ENCODE results near the gene CNTNAP2. TPM values are rescaled to one million over a fixed set of nuclear protein-coding genes. Genes with fewer than 3 reads are reported as not detected.

The CNTNAP2 gene
- total and polyA plus RNA-seq, 2 donors (not counting 1 experiment from before 2014, with no cell fraction given): not detected

GRCh38 chr7:148177972-148178371 lies 2061.4 kb downstream of the CNTNAP2 start:
- no peaks in the 10 kb centered on the region for H3K36me3 ChIP-seq (ENCODE audit: control insufficient read depth, insufficient read depth, low read length)
- no peaks in the 10 kb centered on the region for H3K4me1 ChIP-seq (ENCODE audit: control insufficient read depth, extremely low read depth, insufficient read depth, low read length)
- H3K27ac ChIP-seq (ENCODE audit: insufficient read depth, low read length): no peak overlapping the region
- no peak overlapping the region for H3K4me3 ChIP-seq (replicated peaks in 1 of 4; ENCODE audit: control extremely low read depth in 1 of 4, insufficient read depth in 1 of 4, low read depth in 3 of 4, low read length in 4 of 4)
- H3K9ac ChIP-seq (ENCODE audit: insufficient read depth, low read length): no peak overlapping the region
- H2AFZ ChIP-seq (ENCODE audit: low read length): no peak overlapping the region
- H3K79me2 ChIP-seq (ENCODE audit: control insufficient read depth, insufficient read depth, low read length): no peaks in the 10 kb centered on the region
- no peaks in the 10 kb centered on the region for H4K20me1 ChIP-seq (ENCODE audit: control insufficient read depth, extremely low read depth, insufficient read depth, low read length)
- no peaks in the 10 kb centered on the region for H3K9me3 ChIP-seq (ENCODE audit: control insufficient read depth, insufficient read depth, low read depth, low read length)
- H3K27me3 ChIP-seq (ENCODE audit: control insufficient read depth, insufficient read depth, low read length): no peaks in the 10 kb centered on the region
- no peak overlapping the region for H3K4me2 ChIP-seq (ENCODE audit: extremely low read depth, insufficient read depth, low read length)
- TF ChIP-seq CTCF (conservative IDR thresholded peaks at IDR 0.05 in 1 of 2, IDR thresholded peaks at IDR 0.05 in 1 of 2; ENCODE audit: low read depth in 1 of 2, low read length in 2 of 2) (no peak), EZH2 (IDR thresholded peaks at IDR 0.05; ENCODE audit: low read length, missing control alignments) (no peak)
- no peak for DNase-seq (ENCODE audit: low read depth in 2 of 2)

- Histone ChIP-seq H3K27ac (ENCODE audit: insufficient read depth, low read length) (no peak overlapping the region), H3K9ac (ENCODE audit: insufficient read depth, low read length) (no peak overlapping the region), H3K27me3 (ENCODE audit: control insufficient read depth, insufficient read depth, low read length) (no peaks in the 10 kb centered on the region), H3K36me3 (ENCODE audit: control insufficient read depth, insufficient read depth, low read length) (no peaks in the 10 kb centered on the region), H4K20me1 (ENCODE audit: control insufficient read depth, extremely low read depth, insufficient read depth, low read length) (no peaks in the 10 kb centered on the region), H3K4me3 (replicated peaks in 1 of 4; ENCODE audit: control extremely low read depth in 1 of 4, insufficient read depth in 1 of 4, low read depth in 3 of 4, low read length in 4 of 4) (no peak overlapping the region), H3K4me1 (ENCODE audit: control insufficient read depth, extremely low read depth, insufficient read depth, low read length) (no peaks in the 10 kb centered on the region), H3K9me3 (ENCODE audit: control insufficient read depth, insufficient read depth, low read depth, low read length) (no peaks in the 10 kb centered on the region), H2AFZ (ENCODE audit: low read length) (no peak overlapping the region), H3K79me2 (ENCODE audit: control insufficient read depth, insufficient read depth, low read length) (no peaks in the 10 kb centered on the region), H3K4me2 (ENCODE audit: extremely low read depth, insufficient read depth, low read length) (no peak overlapping the region)
- DNase-seq (ENCODE audit: low read depth in 2 of 2): no peak
- no peak for TF ChIP-seq CTCF (conservative IDR thresholded peaks at IDR 0.05 in 1 of 2, IDR thresholded peaks at IDR 0.05 in 1 of 2; ENCODE audit: low read depth in 1 of 2, low read length in 2 of 2)
- no peak for TF ChIP-seq EZH2 (IDR thresholded peaks at IDR 0.05; ENCODE audit: low read length, missing control alignments)
Measured at GRCh38 chr7:148180075-148180474, 2063.5 kb downstream of the CNTNAP2 start.

GRCh38 chr7:148182264-148182663 lies 2065.7 kb downstream of the CNTNAP2 start:
- TF ChIP-seq CTCF (conservative IDR thresholded peaks at IDR 0.05 in 1 of 2, IDR thresholded peaks at IDR 0.05 in 1 of 2; ENCODE audit: low read depth in 1 of 2, low read length in 2 of 2): no peak
- TF ChIP-seq EZH2 (IDR thresholded peaks at IDR 0.05; ENCODE audit: low read length, missing control alignments): no peak
- Histone ChIP-seq H4K20me1 (ENCODE audit: control insufficient read depth, extremely low read depth, insufficient read depth, low read length) (no peaks in the 10 kb centered on the region), H3K27ac (ENCODE audit: insufficient read depth, low read length) (no peak overlapping the region), H3K27me3 (ENCODE audit: control insufficient read depth, insufficient read depth, low read length) (no peaks in the 10 kb centered on the region), H3K4me1 (ENCODE audit: control insufficient read depth, extremely low read depth, insufficient read depth, low read length) (no peaks in the 10 kb centered on the region), H3K9me3 (ENCODE audit: control insufficient read depth, insufficient read depth, low read depth, low read length) (no peaks in the 10 kb centered on the region), H3K4me2 (ENCODE audit: extremely low read depth, insufficient read depth, low read length) (no peak overlapping the region), H3K36me3 (ENCODE audit: control insufficient read depth, insufficient read depth, low read length) (no peaks in the 10 kb centered on the region), H3K79me2 (ENCODE audit: control insufficient read depth, insufficient read depth, low read length) (no peaks in the 10 kb centered on the region), H2AFZ (ENCODE audit: low read length) (no peak overlapping the region), H3K9ac (ENCODE audit: insufficient read depth, low read length) (no peak overlapping the region), H3K4me3 (replicated peaks in 1 of 4; ENCODE audit: control extremely low read depth in 1 of 4, insufficient read depth in 1 of 4, low read depth in 3 of 4, low read length in 4 of 4) (no peak overlapping the region)
- no peak for DNase-seq (ENCODE audit: low read depth in 2 of 2)

Data from fibroblast of lung (primary cell).